Subcutaneous adipose tissue (tissue), 4 donors: ENCODE data around the gene PKD1. TPM values are rescaled to one million over a fixed set of nuclear protein-coding genes. Genes with fewer than 3 reads are reported as not detected.
"Not testable (repeated sequence)": the region's sequence is repeated elsewhere in the genome, so short reads cannot be mapped to it uniquely, and the experiment has no call there.

Source experiments
- CTCF ChIP-seq: fragments of 450-650 bp; IDR thresholded peaks from one replicate; pipeline ENCODE4 v1.5.1; 2016; ENCODE audit warnings: low read depth, mild to moderate bottlenecking, control low read depth, antibody characterized with exemption, moderate library complexity
- total RNA-seq, 4 donors: library from RNA; depleted of rRNA; stranded (reverse); fragments of >200 nt; gene quantifications; one replicate each; pipeline ENCODE4 v1.1.0, GENCODE V29; 2016

Gene PKD1
- total RNA-seq = 100 to 1,000 TPM in 2 of 4 donors, 10 to 100 TPM in 2; 40.1 to 318 (median 76.1) TPM

- TF ChIP-seq CTCF = not testable (repeated sequence)
These were observed at the start of gene PKD1 for GRCh38 chr16:2135770-2136490. PKD1 (minus strand) TSS chr16:2135898; CDS start chr16:2135689, 209 bp downstream.

- no peak for TF ChIP-seq CTCF
These were observed 49.3 kb upstream of the PKD1 start for GRCh38 chr16:2184962-2185361.

- no peak for TF ChIP-seq CTCF
These were observed 48.6 kb upstream of the PKD1 start for GRCh38 chr16:2184346-2184745.

GRCh38 chr16:2183671-2184070 lies 48.0 kb upstream of the PKD1 start:
- TF ChIP-seq CTCF = no peak

- TF ChIP-seq CTCF = no peak
These were observed 46.3 kb upstream of the PKD1 start for GRCh38 chr16:2181952-2182351.

GRCh38 chr16:2180962-2181923 lies 45.5 kb upstream of the PKD1 start:
- TF ChIP-seq CTCF = no peak

- no peak for TF ChIP-seq CTCF
These were observed 44.8 kb upstream of the PKD1 start for GRCh38 chr16:2180461-2180860.
